Osteoblast (primary cell): ENCODE results near the gene IPO13. TPM values are rescaled to one million over a fixed set of nuclear protein-coding genes. Genes with fewer than 3 reads are reported as not detected.

ENCODE experiments used
- DNase-seq: peaks from one replicate; pipeline ENCODE4 v3.0.0; 2011; ENCODE audit warnings: low spot score, mixed read lengths; ENCODE audit not compliant: insufficient read length; ENCODE audit errors: missing footprints
- H2AFZ ChIP-seq: 2 replicates; pipeline ENCODE4 v1.6.0; 2011; ENCODE audit warnings: mild to moderate bottlenecking, low read length
- H3K27ac ChIP-seq: 2 replicates; pipeline ENCODE4 v1.5.1; 2011; ENCODE audit warnings: mild to moderate bottlenecking, low read depth, low read length, moderate library complexity
- H3K27me3 ChIP-seq: 2 replicates; pipeline ENCODE4 v1.6.0; 2012; ENCODE audit warnings: mild to moderate bottlenecking, control low read depth, inconsistent platforms, low read length, moderate library complexity; ENCODE audit not compliant: insufficient read depth
- H3K36me3 ChIP-seq: 2 replicates; pipeline ENCODE4 v1.5.1; 2011; ENCODE audit warnings: mild to moderate bottlenecking, low read length, control low read depth, moderate library complexity; ENCODE audit not compliant: insufficient read depth
- H3K4me1 ChIP-seq: 2 replicates; pipeline ENCODE4 v1.5.1; 2011; ENCODE audit warnings: mild to moderate bottlenecking, low read length, control low read depth, moderate library complexity; ENCODE audit not compliant: insufficient read depth
- H3K4me2 ChIP-seq: 2 replicates; pipeline ENCODE4 v1.6.0; 2011; ENCODE audit warnings: mild to moderate bottlenecking, low read length; ENCODE audit not compliant: insufficient read depth
- H3K4me3 ChIP-seq: fragments of 200-600 bp; sonication (generic); 3 replicates; pipeline ENCODE4 v1.5.1; 2012; ENCODE audit warnings: mild to moderate bottlenecking, low read length, inconsistent platforms; ENCODE audit not compliant: insufficient read depth
- H3K79me2 ChIP-seq: 2 replicates; pipeline ENCODE4 v1.6.0; 2012; ENCODE audit warnings: mild to moderate bottlenecking, low read length, control low read depth, inconsistent platforms; ENCODE audit not compliant: insufficient read depth
- H3K9me3 ChIP-seq: 2 replicates; pipeline ENCODE4 v1.5.1; 2011; ENCODE audit warnings: low read depth, low read length, control low read depth
- H4K20me1 ChIP-seq: 2 replicates; pipeline ENCODE4 v1.6.0; 2012; ENCODE audit warnings: mild to moderate bottlenecking, low read length, control low read depth; ENCODE audit not compliant: insufficient read depth
- CTCF ChIP-seq: IDR thresholded peaks from 2 replicates; pipeline ENCODE4 v1.5.1; 2011; ENCODE audit warnings: mild to moderate bottlenecking, low read depth, low read length, moderate library complexity; ENCODE audit errors: extremely low read depth
- total RNA-seq: library from RNA; depleted of rRNA; stranded (reverse); fragments of >200 nt; gene quantifications from 2 replicates; pipeline ENCODE4 v1.2.3, GENCODE V29; 2012

IPO13 gene
- total RNA-seq, 1 donor, result 20.6 TPM

GRCh38 chr1:43956234-43956633, 9.5 kb downstream of the IPO13 start:
- no peak for TF ChIP-seq CTCF
- no peak for DNase-seq

GRCh38 chr1:43957407-43958040, 10.8 kb downstream of the IPO13 start:
- Histone ChIP-seq H3K27me3 (no peaks in the 10 kb centered on the region), H4K20me1 (peaks cover 37% of the 10 kb centered on the region), H3K36me3 (peaks cover 55% of the 10 kb centered on the region), H3K27ac (no peak overlapping the region), H3K79me2 (peaks cover 26% of the 10 kb centered on the region), H2AFZ (no peak overlapping the region), H3K9me3 (no peaks in the 10 kb centered on the region), H3K4me3 (no peak overlapping the region), H3K4me2 (no peak overlapping the region), H3K4me1 (no peaks in the 10 kb centered on the region)
- DNase-seq, result no peak
- no peak for TF ChIP-seq CTCF

More at GRCh38 chr1:43956234-43956633, 9.5 kb downstream of the IPO13 start:
- H2AFZ ChIP-seq, result no peak overlapping the region
- peaks cover 43% of the 10 kb centered on the region for H3K36me3 ChIP-seq
- H3K4me2 ChIP-seq, result no peak overlapping the region
- no peaks in the 10 kb centered on the region for H3K27me3 ChIP-seq
- H3K9me3 ChIP-seq, result no peaks in the 10 kb centered on the region
- no peak overlapping the region for H3K4me3 ChIP-seq
- no peaks in the 10 kb centered on the region for H3K4me1 ChIP-seq
- H4K20me1 ChIP-seq, result peaks cover 40% of the 10 kb centered on the region
- H3K79me2 ChIP-seq, result peaks cover 31% of the 10 kb centered on the region
- no peak overlapping the region for H3K27ac ChIP-seq

GRCh38 chr1:43958351-43959255, 11.9 kb downstream of the IPO13 start:
- Histone ChIP-seq H3K4me2 (no peak overlapping the region), H4K20me1 (peaks cover 29% of the 10 kb centered on the region), H3K4me1 (no peaks in the 10 kb centered on the region), H3K4me3 (no peak overlapping the region), H3K27ac (no peak overlapping the region), H3K27me3 (no peaks in the 10 kb centered on the region), H2AFZ (no peak overlapping the region), H3K79me2 (peaks cover 17% of the 10 kb centered on the region), H3K36me3 (peaks cover 63% of the 10 kb centered on the region), H3K9me3 (no peaks in the 10 kb centered on the region)
- no peak for DNase-seq
- TF ChIP-seq CTCF, result no peak

- Histone ChIP-seq H2AFZ (no peak overlapping the region), H3K36me3 (peaks cover 63% of the 10 kb centered on the region), H4K20me1 (peaks cover 11% of the 10 kb centered on the region), H3K4me1 (no peaks in the 10 kb centered on the region), H3K4me2 (no peak overlapping the region), H3K27me3 (no peaks in the 10 kb centered on the region), H3K4me3 (no peak overlapping the region), H3K9me3 (no peaks in the 10 kb centered on the region), H3K27ac (no peak overlapping the region), H3K79me2 (no peaks in the 10 kb centered on the region)
- DNase-seq, result no peak
- TF ChIP-seq CTCF, result no peak
These were observed 14.0 kb downstream of the IPO13 start for GRCh38 chr1:43960798-43961197.
